NOMO-1 (cell line): ENCODE data around the gene DDIT4.

ENCODE experiments used
- DNase-seq, 2 experiments: peaks; one replicate each; lab custom pipeline; 2025; ENCODE audit not compliant: unreplicated experiment in 2 of 2; lab: John Stamatoyannopoulos, UW

DDIT4 gene

DNA sequence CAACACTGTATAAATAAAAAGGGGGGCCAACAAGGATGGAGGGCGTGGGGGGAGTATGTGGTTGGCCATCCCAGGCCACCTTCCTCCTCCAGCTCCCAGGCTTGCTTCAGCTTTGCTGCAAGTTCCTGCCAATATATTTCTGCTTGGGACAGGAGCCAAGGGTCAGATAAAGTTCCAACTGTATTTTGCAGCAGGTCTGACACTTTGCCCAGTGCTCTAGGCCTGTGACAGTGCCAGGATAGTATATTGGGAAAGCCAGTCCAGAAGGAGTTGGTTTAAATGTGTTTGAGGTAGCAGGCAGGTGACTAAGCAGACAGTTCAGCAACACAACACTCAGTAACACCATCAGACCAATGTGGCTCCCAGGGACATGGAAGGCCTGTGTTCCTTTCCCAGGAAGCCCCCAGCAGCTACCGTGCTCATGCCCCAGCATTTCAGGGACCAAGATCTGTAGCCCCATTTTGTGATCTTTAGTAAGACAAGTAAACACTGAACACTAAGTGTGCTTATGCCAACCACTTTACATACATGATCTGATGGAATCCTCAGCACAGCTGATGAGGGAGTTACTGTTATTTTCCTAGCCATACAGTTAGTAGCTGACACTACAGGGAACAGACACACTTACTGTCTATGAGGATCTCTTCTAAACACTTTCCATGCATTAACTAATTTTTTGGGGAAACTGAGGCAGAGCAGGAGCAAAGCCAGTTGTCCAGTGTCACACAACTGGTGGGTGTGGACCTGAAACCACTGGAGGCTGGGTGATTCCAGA lies 42.1 kb downstream of the DDIT4 start:
- DNase-seq, result no peak

DNA sequence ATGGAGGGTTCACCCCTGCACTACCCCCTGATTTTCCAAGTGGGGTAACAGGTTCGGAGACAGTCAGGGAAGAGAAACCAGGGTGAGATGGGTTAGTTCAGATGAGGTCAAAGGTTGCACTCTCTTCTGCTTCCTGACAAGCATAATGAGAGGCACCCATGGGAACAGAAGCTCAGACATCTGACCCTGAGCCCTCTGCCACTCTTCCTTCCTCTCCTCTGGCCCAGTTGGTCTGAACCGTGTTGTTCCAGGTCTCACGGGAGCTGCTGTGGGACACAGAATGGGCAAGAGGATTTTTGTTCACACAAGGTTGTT lies 42.6 kb downstream of the DDIT4 start:
- no peak for DNase-seq

DNA sequence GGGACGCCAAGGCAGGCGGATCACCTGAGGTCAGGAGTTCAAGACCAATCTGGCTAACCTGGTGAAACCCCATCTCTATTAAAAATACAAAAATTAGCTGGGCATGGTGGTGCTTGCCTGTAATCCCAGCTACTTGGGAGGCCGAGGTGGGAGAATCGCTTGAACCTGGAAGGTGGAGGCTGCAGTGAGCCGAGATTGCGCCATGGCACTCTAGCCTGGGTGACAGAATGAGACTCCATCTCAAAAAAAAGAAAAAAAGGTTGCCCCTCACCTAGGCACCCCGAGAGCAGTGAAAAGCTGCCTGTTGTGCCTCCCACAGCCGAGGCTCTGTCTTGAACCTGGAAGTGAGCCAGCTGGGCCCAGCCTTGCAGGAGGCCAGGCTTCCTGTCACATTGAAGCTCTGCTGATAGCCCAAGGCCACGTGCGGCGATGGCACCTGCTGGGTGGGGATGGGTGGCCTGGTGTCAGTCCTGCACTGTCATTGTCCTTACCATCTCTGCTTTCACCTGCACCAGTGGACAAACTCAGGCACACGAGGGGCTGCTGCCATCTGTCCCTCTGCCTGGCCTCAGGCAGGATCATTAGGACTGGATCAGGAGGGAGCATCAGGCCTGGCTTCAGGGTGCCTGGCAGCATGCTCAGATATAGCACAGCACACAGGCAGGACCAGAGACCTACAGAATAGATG lies 43.2 kb downstream of the DDIT4 start:
- DNase-seq, result peak; percentile 12 to 21

DNA sequence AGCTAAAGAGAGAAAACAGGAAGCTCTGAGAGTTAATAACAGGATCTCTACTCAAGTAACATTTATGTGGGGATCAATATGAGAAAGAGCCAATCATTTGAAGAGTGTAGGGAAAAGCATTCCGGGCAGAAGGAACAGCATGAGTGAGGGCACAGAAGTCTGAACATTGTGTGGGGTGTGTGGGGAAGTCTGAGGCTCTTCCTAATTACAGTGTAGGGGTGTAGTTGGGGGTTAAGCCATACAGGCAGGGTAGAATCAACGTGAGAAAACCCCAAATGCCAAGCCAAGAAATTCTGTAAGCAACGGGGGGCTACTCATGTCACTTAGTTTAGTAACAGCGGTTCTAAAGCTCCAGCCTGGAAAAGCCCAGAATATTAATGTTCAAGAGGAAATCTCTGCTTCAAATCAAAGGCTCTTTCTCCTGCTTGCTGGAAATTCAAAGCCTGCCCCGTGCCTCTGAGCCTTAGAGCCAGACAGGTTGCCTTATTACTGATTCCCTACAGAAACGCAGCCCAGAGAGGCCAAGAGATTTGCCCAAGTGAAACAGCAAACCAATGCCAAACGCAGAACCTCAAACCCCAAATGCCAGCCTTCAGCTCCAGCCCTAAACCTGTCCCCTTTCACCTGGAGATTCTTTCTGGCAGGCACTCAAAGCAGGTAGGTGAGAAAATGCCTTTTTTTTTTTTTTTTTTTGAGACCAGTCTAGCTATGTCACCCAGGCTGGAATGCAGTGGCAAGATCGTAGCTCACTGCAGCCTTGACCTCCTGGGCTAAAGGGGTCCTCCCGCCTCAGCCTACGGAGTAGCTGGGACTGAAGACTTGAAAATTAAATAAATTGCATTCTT lies 44.9 kb downstream of the DDIT4 start:
- peak; percentile 20 to 51 for DNase-seq

- DNase-seq, result peak; percentile 86 to 93
These were observed 45.9 kb downstream of the DDIT4 start for GRCh38 chr10:72319416-72320254.

GRCh38 chr10:72320676-72321247 lies 47.0 kb downstream of the DDIT4 start:
- DNase-seq, result peak; percentile 89 to 91

DNA sequence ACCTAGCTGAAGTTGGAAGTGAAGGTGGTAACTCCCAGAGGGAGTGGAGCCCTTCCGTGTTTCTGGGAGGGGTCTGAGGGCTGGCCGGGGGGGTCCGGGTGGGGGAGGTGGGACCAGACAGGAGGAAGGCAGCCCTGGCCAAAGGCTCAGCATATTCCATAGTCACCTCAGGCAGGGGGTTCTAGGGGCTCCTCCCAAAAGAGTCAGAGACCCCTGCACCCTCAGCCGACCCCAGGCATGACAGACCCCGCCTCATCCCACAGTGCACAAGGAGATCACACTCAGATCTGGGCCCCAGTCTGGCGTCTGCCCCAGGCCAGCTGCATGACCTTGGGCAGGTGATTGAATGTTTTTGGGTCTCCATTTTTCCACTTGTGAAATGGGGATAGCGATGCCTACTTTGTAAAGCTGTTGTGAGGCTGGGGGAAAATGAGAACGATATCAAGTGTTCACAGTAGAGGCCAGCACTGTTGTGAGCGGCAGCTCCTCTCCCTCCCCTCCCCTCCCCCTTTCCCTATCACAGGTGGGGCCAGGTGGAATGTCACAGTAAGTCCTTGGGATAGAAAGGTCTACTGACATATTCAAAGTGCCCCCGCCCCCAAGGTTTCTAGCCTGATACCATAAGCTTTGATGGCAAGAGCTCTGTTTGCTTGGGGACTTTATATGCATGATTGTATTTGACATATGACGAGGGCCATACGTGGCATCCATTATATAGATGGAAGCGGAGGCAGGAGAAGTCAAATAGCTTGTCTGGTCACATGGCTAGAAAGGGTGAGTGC lies 47.7 kb downstream of the DDIT4 start:
- DNase-seq, result no peak

DNA sequence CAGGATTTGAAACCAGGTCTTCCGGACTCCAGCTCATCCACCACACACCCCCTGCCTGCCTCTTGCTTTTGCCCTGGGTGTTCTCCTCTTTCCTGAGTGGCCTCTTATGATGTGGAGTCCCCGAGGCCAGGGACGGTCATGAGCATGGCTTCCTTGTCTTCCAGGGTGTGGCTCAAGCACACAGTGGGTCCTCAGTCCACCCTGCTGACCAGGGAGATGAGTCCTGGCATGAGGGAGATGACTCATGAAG lies 48.2 kb downstream of the DDIT4 start:
- DNase-seq, result no peak

GRCh38 chr10:72322280-72323058 lies 48.7 kb downstream of the DDIT4 start:
- no peak for DNase-seq

DNA sequence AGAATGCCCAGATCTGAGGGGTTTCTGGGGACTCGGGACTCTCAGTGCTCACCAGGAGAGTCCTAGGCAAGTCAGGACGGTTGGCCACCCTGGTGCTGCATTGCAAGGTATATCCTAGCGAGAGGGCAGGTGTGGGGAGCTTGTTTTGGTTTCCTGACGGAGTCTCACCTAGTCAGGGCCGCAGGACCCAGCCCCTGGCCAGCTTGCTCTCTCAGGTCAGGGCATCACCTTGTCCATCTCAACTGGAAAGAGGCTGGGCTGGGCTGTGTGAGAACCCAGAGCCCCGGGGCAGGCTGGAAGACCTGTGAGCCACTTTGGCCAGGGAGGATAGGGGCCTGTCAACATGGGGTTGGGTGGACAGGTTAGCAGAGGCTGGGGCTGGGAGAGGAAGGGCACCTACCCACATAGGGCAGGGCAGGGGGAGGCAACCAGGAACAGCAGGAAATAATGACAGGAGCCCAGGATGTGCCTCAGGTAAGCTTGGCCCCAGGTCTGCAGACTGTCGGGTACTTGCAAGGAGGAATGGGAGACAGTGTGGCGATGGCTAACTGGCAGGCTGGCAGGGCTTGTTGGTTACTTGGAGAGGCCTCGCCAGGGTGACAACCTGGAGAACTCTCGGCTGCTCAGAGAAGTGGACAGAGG lies 49.5 kb downstream of the DDIT4 start:
- DNase-seq, result no peak

- DNase-seq, result peak; percentile 40 to 53
These were observed 50.1 kb downstream of the DDIT4 start for GRCh38 chr10:72323771-72324191.
